Activated T-cell treated with anti-CD3 and anti-CD28 coated beads for 48 hours (primary cell): Measurements from ENCODE around the gene B9D1.
A peak's percentile ranks its signal among the peaks of the same experiment; 100 is the strongest.

Experiments used
- DNase-seq: peaks from one replicate; pipeline ENCODE4 v3.0.0-alpha.2; 2020; ENCODE audit warnings: low read depth

The B9D1 gene

GRCh38 chr17:19319771-19320505 is 42.6 kb downstream of the B9D1 start:
- DNase-seq: no peak

DNA sequence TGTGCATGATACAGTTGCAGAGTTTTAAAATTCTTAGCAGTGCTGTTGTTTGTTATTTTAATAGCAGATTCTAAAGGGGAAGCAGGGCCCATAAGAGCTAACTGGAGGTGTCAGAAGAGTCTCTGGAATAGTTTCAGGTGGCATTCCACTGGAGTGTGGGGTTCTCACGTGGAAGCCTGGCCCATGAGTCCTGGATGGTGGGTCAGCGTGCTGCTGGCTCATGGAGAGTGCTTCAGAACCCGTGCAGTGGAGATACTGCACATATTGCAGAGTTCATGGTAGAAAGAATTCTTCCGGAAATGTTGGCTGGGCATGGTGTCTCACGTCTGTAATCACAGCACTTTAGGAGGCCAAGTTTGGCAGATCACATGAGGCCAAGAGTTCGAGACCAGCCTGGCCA is 43.9 kb downstream of the B9D1 start:
- DNase-seq: no peak

GRCh38 chr17:19317359-19318095 is 45.0 kb downstream of the B9D1 start:
- DNase-seq: no peak

DNA sequence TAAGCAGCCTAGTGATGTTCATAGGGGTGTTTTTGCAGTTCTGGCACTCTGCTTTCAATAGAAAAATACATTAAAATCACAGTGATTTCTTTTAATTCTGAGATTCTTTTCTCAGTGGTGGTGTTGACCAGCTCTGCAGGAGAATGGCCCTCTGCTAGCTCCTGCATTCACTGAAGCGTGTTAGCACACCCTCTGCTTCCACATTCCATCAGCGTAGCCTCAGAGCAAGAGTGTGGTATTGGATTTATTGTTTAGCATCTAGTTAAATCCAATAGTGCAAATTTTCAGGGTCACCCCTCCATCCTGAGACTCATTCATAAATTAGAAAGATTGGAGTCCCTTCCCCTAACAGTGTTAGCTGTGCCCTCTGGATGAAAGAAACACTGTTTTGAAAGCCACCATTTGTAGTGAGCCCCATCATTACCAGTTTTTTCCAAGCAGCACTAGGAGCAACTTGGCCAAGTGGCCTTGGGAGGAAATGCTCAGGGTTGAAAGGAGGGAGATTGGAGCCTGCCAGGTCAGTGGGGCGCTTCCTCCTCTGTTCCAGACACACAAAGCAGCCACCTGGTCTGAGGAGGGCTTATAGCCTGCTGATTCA is 45.7 kb downstream of the B9D1 start:
- DNase-seq: no peak

DNA sequence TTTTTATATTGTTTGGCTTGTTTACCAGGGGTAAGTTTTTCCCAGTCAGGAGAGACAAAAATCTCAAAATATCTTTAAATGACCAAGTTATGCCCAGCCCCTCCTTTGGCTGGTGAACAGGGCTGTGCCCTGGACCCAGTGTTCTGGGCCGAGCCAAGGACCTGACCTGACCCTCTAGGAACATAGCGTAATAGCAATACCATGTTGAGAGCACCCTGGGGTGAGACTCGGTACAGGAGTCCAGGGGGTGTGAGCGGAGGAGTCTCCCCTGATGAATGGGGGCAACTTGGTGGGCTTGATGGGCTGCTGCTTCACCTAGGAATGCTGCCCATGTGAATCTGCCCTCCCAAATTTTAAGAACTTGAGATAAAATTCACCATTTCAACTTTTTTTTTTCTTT is 47.4 kb downstream of the B9D1 start:
- no peak for DNase-seq

GRCh38 chr17:19313746-19314651 is 48.5 kb downstream of the B9D1 start:
- no peak for DNase-seq

DNA sequence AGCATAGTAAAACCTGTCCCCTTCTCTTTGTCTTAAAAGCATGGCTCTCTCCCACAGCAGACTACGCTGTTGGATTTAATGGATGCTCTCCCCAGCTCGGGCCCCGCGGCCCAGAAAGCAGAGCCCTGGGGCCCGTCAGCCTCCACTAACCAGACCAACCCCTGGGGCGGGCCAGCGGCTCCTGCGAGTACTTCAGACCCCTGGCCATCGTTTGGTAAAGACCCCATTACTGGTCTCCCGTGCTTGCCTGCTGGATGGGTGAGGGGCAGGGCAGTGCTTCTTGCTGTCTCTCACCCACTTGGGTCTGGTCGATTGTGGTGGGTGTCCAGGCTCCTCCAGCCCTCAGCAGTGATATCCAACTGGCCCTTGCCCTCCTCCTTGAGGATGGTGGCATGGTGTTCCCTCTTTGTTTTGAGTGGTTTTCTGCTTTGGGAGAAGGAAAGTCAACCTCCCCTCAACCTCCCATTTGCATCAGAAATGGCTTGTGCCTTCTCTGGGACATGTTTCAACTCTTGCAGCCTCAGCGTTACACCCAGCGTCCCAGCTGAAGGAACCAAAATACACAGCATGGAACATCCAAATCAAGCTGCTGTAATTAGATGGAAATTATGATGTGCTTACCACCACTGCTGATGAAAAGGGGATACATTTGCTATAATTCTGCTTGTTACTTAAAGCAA is 49.3 kb downstream of the B9D1 start:
- DNase-seq: no peak

DNA sequence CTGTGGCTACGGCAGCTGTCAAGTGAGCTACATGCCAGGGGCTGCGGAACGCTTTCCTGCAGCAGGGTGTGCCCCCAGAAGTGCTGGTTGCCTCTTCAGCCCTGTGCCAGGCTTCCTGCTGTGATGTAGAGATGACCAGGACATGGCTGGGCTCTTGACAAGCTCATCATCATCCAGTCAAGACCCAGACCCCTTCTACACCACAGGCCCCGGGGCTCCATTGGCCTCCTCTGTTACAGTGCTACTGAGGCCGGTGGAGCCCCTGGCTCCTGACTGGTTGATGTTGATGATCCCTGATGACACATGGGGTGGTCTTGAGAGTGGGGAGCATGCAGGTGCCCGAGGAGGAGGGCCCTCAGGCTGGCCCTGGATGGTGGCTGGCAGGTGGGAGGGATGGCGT is 50.1 kb downstream of the B9D1 start:
- DNase-seq: no peak

DNA sequence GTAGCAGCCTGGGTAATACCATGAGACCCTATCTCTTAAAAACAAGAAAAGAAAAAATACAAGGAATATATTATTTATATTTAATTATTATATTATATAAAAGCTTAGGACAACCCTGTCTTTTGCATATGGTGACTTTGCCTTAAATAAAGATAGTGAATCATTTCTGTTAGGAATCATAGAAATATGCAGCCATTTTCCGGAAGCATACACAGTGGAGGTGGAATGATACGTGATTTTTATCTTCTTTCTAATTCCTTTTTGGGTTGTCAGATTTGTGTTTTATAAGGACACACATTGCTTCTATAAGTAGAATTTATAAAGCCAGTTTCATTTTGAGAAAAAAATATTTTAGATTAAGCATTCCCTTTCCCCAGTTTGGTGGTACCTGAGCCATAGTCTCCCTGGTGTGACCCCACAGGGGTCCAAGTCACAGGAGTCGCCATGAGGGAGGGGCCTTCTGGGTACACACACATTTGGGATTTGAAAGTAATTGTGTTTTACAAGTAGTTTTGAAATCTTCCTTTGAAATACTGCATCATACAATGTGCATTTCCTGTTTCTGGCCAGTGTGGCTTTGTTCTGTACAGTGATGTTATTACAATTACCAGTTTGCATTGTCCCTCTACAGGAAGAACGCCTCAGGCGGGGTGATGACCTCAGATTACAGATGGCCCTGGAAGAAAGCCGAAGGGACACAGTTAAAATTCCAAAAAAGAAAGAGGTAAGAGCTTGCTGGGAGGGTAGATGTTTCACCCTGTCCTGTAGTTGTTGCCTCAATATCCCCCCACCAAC is 50.9 kb downstream of the B9D1 start:
- no peak for DNase-seq

- DNase-seq: no peak
Observed at GRCh38 chr17:19311016-19311415, 51.5 kb downstream of the B9D1 start.

GRCh38 chr17:19310151-19310550 is 52.4 kb downstream of the B9D1 start:
- DNase-seq: no peak

DNA sequence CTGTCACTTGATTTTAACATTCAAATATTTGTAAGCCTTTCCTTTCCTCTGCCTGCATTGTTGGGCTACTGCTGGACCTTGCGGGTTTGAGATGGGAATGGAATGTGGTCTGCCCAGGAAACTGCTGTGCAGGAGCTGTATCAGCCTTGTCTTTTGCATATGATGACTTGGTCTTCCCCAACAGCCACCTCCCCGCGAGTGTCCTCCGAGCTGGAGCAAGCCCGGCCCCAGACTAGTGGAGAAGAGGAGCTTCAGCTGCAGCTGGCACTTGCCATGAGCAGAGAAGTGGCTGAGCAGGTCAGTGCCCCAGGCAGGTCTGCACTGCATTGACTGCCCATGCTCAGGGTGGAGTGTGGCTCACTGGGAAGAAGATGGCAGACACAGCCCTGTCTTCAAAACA is 52.8 kb downstream of the B9D1 start:
- DNase-seq: no peak

DNA sequence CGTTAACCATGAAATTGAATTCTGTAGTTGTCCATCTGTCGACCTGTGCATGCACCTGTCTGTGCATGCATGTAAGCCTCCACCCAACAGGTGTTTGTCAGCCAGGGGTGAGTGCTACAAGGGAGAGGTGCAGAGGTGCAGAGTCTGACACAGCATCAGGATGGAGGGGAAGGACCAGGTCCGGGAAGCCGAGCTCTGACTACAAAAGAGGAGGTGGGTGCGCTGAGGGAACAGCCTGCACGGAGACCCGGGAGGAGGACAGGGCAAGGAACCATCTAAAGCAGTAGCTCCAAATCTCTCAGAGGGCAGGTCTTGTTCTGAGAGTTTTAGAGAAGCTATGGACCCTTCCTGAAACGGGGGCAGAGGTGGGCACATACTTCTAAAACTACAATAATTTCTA is 54.1 kb downstream of the B9D1 start:
- no peak for DNase-seq

- no peak for DNase-seq
Observed at GRCh38 chr17:19307521-19307920, 55.0 kb downstream of the B9D1 start.

GRCh38 chr17:19306160-19307111 is 56.1 kb downstream of the B9D1 start:
- peak; percentile 12 for DNase-seq

DNA sequence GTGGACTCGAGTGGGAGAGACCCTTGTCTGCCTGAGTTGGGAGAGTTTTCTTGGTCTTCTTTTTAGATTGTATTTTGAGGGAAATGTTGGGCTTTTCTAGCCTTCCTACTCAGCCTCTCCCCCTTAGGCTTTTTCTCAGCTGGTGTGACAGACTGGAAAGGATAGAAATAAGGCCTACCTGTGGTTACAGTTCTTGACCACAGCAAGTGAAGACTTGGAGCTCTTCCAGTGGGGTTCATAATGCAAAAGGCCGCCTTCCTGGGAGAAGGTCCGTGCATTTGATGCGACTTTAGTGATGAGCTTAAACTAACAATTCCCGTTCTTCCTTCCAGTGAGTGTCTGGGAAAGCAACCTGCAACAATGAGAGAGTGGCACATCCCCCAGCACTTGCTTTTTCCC is 56.8 kb downstream of the B9D1 start:
- no peak for DNase-seq

GRCh38 chr17:19305256-19305655 is 57.3 kb downstream of the B9D1 start:
- DNase-seq: no peak

DNA sequence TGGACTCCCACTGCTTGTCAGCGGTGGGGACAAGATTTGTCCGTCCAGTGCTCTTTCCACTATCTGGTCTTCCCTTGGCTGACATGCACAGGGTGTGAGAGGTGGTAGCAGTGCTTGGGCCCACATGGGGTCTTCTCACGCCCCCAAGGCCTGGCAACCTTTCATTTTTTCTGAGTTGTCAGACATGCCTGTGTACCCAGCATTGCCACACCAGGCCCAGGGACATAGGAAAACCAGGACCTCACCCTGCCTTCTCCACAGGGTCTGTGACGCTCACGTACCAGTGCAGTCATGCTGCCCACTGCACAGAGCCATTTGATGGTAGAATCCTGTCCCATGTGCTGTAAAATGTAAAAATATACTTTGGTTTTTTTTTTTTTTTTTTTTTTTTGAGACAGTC is 57.8 kb downstream of the B9D1 start:
- no peak for DNase-seq

- no peak for DNase-seq
Observed at GRCh38 chr17:19304209-19304608, 58.3 kb downstream of the B9D1 start.

DNA sequence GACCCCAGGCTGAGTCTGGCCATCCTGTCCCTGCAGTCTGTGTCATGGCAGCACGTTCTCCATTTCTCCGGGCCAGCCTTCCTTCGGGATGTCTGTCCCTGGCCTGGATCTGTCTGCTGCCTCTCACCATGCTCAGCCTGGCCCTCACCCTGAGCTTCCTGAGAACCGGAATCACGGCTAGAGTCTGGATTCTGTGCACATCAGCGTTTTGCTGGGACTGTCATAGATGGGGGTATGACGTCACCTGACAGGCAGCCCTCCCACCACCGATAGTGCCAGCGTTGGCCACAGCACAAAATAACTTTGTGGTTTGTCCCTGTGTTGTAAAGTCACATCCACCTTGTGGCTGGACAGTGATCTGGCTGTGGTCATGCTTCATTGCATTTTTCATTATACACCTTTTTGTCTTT is 59.2 kb downstream of the B9D1 start:
- DNase-seq: no peak
